Nasal cavity respiratory epithelium epithelial cell of viscerocranial mucosa (primary cell): ENCODE measurements around the gene OR10H3. TPM values are rescaled to one million over a fixed set of nuclear protein-coding genes. Genes with fewer than 3 reads are reported as not detected.

Experiments
- total RNA-seq: library from RNA; depleted of rRNA; stranded (reverse); fragments of >200 nt; gene quantifications from 2 replicates; pipeline ENCODE4 v1.2.3, GENCODE V29; 2014

Gene OR10H3, protein sequence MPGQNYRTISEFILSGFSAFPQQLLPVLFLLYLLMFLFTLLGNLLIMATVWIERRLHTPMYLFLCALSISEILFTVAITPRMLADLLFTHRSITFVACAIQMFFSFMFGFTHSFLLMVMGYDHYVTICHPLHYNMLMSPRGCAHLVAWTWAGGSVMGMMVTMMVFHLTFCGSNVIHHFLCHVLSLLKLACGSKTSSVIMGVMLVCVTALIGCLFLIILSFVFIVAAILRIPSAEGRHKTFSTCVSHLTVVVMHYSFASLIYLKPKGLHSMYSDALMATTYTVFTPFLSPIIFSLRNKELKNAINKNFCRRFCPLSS
- total RNA-seq, result not detected in 2 replicates

DNA sequence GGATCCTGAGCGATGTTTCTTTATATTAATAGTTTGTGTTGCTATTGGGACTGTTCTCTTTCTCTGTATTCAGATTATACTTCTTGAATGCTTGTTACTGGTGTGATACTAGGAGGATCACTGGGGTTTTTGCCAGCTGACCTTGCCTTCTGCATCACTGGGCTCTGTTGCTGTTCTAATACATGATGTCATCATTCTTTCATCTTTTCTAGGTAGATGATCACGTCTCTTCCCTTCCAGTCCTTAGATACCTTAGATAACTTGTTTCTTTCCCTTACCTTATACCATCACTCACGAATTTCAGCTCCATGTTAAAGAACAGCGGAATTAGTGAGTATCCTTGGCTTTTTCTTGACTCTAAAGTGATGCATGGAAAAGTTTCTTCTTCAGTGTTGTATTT lies at the start of gene OR10H3:
Gene OR10H3 (plus strand): TSS at position 264 of the 400 bp plus-strand sequence. CDS start 3,408 bp downstream, outside the sequence.

DNA sequence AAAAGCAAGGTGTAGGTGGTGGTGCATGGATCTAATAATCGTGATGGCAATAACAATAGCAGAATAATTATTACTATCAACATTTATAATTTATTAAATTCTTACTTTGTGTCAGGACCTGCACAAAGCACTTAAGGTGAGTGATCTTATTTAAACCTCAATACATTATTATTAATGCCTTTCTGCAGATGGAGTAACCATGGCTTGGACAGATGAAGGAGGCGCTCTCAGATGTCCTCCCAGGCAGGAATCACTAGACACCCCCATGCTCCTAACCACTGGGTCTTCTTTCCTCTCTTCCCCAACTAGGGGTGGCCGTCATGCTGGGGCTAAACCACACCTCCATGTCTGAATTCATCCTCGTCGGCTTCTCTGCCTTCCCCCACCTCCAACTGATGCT lies 10.1 kb upstream of the OR10H3 start, which contains the start of gene OR10H2:
Gene OR10H2 (plus strand): TSS at position 301 of the 400 bp plus-strand sequence. CDS start 20 bp downstream, at position 321.

DNA sequence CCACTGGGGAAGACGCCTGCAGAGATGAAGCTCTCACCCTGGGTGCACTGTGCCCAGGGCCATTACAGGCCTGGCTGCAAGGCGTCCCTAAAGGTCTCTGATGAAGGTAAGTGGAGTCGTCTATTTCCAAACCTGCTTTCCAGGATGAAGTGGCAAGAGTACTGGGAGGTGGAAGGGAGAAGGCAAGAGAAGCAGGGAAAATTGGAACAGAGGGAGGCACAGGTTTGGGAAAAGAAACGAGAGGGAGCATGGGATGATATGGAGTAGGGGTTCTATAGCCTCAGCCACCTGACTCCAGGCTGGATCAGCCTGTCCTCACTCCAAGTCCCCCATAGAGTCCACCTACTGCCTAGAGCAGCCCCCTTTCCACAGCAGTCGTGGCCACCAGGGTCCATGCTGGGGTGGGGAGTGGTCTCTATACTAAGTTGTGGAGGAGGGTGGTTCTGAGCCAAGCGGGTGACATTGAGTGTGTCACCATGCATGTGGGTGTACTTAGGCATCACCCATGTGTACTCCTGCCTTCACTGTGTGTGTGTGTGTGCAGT lies 49.9 kb downstream of the OR10H3 start, which contains the start of gene OR10H5:
Gene OR10H5 (plus strand): TSS at position 51 of the 545 bp plus-strand sequence. CDS start 6,388 bp downstream, outside the sequence.

Other genes with a start within 250 kb of the OR10H3 start
- under 0.01 TPM in 1 of 2 replicates, not detected in the other for gene CYP4F22, start 229.5 kb upstream of the OR10H3 start, total RNA-seq
- not detected in 2 replicates for gene CYP4F8, start 122.8 kb upstream of the OR10H3 start, total RNA-seq
- 1.0 and 1.4 TPM in 2 replicates for gene CYP4F3, start 97.1 kb upstream of the OR10H3 start, total RNA-seq
- 0.34 and 2.3 TPM in 2 replicates for gene CYP4F12, start 64.9 kb upstream of the OR10H3 start, total RNA-seq
- not detected in 2 replicates for gene OR10H2, start 10.0 kb upstream of the OR10H3 start, total RNA-seq
- gene OR10H5, start 49.7 kb downstream of the OR10H3 start, total RNA-seq, result not detected in 2 replicates
- gene OR10H1, start 77.7 kb downstream of the OR10H3 start, total RNA-seq, result not detected in 2 replicates
- under 0.01 TPM in 1 of 2 replicates, not detected in the other for gene CYP4F2, start 160.1 kb downstream of the OR10H3 start, total RNA-seq
- 4.6 and 8.5 TPM in 2 replicates for gene CYP4F11, start 196.5 kb downstream of the OR10H3 start, total RNA-seq
- gene OR10H4, start 211.0 kb downstream of the OR10H3 start, total RNA-seq, result not detected in 2 replicates